C1 segment of cervical spinal cord (tissue), 14 donors: Measurements from ENCODE around the gene MORN5.

Source experiments
- DNase-seq, 14 donors: peaks; one replicate each; lab custom pipeline; 2025; lab: John Stamatoyannopoulos, UW

The MORN5 gene

DNA sequence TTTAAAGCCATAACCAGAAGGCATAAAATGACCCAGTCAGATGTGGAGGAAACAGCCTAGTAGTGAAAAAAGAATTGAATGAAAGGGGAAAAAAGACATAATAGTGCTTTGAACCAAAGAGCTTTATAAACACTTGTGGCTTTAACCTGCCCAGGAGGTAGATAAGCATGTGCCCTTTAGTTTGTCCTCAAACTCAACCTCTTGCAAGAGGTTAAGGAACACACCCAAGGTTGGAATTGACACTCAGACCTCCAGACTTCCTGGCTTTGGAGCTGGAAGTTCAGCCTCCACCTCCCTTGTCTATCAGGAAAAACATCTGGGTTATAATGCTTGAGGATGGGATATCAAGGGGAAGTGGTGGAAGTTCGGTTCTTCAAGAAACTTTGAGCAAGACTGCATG is 16.4 kb upstream of the MORN5 start:
- no peak for DNase-seq

DNA sequence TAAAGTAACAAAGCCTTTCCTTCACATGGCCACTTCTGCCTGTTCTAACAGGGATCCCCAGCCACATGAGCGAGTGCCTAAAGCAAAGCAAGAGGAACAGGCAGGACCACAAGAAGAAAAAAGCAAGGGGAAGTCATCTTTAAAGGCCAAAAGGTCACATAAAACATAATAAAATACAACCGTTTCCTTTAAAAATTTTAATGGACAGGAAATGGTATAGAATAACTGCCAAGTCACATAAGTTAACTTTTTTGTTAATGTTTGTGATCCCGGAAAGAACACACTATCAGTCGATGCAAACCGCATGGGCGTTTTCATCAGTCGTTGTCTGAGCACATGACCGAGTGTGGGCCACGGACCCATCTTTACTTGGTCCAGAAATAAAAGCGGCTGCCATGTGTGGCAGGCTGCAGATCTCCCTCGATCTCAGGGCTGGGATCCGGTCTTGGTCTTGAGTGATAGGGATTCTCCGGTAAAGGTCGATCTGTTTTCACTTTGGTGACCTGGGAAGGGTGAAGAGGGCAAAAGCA is 15.8 kb upstream of the MORN5 start:
- no peak for DNase-seq

DNA sequence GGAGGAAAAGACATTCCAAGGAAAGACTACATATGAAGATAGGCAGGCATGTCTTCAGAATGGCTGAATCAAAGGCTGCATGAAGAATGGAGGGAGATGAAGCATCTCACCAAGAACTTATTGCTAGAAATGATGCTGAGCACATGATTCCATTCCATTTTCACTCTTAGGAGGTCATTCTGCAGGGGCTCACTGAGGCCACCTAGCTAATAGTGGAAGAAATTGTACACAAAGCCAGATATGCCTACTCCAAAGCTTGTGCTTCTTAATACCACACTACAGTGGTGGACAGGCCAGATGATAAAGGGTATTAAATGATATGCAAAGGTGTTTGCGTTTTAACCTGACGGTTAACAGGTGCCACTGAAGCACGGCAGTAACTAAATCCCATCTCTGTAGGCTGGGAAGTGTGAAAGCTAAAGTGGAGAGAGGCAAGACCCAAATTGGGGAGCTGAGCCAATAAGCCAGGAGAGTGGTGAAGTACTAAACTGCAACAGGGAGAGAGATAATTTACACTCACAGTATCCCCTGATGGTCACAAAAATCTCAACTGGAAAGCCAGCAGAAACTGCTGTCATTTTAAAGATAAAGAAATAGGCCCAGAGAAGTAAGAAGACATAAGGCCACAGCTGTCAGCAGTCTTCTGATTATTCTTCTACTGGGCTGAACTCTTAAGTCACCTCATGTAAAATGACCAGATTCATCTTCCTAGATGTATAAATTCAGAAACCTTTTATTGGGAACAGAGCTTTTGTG is 14.7 kb upstream of the MORN5 start:
- no peak for DNase-seq

DNA sequence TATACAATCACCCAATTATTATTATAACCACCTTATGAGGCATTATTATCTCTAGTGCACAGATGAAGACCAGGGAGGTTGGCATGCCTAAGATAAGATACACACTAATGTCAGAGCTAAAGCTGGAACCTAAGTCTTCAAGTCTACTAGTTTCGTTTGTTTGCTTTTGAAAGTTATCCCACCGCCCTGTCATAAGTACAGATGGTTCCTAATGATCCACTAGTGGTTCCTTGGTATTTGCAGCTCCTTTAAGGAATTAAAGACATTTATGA is 14.2 kb upstream of the MORN5 start:
- DNase-seq, result no peak

DNA sequence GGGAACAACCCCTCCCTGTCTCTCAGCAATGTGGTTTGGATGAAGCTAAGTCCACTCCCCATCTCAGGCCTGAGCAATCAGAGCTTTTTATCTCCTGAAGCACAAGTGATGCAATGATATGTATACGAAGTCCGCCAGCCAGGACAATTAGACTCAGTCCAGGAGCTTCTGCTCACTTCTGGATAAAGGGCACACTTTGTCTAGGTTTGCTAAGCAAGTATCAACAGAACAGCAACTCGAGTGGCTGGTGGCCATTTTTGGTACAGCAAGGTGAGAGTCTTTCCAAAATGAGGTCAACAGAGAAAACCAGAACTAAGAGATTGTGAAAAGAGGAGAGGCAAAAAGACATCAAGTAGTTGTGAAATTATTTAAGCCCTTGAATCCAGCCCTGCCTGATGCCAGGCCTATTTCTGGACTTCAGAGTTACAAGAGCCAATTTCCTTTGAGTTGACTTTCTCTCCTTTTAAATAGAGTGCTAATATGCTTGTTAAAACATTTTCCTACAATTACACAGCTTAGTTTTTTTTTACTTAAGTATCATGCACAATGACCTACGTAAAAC is 8.4 kb upstream of the MORN5 start:
- DNase-seq, result no peak

DNA sequence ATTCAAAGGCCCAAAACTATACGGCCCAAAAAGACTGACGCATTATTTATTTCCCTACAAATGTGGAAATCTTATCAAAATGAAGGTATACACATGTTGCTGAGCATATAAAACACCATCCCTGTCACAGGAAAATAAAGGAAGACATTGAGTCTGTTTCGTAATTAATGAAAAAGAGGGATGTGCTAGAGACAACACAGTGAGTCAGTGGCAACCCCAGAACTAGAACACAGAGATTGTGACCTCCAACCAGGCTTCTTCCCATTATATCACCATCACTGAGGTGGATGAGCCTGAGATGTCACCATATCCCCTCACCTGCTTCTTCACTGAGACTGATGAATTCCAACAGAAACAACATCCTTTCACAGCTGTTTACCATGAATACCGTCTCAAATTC is 3.9 kb upstream of the MORN5 start:
- no peak for DNase-seq

DNA sequence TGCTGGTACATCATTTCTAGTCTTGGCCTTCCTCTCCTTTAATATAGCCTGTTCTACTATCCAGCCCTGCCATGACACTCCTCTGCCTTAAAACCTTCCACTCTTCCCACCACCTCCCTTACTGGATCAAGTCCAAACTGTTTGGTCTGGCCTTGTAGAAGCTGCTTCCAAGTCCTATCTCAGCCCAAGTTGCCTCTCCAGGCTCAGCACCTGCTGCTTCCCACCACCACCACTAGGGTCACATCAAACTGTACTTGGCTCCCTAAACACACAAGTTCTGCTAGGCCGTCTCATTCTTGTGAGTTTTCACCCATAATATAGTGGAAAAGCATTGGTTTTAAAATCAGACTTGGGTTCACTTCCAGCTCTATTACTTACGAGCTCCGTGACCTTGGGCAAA is 1.5 kb upstream of the MORN5 start:
- no peak for DNase-seq

DNA sequence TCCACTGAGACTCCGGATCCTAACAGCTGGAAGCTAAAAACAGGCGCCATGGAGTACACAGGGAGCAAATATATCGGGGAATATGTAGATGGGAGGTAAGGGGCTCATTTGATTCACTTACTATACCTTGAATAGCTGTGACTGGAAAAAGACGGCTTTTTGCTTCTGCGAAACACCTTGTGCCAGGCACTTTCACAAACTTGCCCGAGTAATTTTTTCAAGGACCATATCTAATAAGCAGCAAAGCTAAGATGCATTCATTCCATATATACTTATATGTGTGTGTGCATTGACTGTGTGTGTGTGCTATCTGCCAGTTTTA is 178 bp downstream of the MORN5 start:
- DNase-seq, result no peak

DNA sequence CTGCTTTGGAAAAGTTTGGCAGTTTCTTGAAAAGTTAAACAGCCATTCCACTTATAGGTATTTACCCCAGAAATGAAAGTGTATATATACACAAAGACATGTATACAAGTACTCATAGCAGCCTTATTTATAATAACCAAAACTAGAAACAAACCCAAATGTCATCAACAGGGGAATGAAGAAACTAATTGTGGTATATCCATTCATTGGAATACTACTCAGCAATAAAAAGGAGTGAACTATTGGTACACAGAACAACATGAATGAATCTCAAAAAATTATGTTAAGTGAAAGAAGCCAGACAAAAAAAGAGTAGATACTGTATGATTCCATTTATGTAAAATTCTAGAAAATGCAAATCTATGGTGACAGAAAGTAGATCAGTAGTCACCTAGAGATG is 2.7 kb downstream of the MORN5 start:
- no peak for DNase-seq

DNA sequence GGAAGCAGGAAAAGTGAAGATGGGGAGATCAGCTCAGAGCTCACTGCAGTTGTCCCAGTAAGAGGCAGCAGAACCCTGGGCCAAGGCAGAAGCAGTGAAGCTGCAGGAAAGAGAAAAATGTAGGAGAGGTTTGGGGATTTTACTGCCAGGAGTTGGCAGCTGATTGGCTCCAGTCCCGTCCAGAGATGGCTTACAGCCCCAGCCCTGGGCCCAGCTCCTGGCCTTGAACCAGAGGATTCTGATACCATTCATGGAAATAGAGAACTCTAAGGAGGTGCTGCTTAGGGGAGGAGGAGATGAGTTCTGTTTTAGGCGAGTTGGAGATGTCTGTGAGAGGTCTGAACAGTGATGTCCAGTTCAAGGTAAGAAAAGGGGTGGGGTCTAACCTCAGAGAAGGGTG is 4.6 kb downstream of the MORN5 start:
- DNase-seq, result no peak

DNA sequence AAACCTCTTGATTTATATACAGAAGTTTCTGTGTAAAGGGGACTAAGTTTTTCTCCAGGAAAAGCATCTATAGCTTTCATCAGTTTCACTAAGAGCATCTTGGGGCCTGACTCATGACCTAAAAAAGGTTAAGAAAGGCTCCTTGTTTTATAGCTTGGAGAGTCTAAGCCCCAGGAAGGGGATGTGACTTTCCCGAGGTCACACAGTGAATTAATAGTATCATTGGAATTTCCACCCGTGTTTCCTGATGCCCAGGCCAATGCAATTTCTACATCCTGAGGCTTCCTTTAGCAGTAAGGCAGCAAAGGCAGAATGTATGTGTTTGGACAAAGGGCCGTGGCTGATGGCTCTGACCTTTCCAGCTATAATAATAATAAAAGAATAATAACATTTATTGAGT is 8.6 kb downstream of the MORN5 start:
- DNase-seq, result no peak

DNA sequence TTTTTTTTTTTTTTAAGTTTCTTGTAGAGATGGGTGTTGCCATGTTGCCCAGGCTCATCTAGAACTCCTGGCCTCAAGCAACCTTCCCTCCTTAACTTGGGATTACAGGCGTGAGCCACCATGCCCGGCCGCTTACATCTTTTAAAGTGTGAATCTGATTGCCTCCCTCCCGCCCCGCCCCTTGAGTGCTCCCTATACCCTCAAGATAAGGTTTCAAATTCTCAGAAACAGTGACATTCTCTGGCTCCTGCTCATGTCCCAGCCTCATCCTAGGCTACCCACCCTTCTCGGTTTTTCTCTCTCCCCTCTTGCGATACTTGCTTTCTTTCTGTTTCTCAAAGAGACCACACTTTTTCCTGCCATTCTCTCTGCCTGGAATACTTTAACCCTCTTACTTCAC is 12.4 kb downstream of the MORN5 start:
- no peak for DNase-seq

DNA sequence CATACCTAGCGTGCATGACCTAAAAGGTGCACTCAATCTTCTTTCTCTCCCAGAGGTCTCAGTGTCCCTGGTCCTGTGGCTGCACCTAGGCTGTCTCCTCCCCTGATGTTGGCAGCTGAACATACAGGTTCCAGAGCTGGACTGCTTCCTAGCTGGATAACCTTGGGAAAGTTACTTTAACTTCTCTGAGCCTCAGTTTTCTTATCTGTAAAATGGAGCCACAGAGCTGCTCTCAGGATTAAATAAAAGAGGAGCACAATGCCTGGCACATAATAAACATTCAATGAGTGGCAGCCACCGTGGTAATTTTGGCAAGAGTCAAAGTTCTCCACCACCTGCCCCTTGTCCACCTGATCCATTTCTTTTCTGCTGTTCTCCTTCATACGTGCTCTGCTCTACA is 14.0 kb downstream of the MORN5 start:
- DNase-seq, result no peak

DNA sequence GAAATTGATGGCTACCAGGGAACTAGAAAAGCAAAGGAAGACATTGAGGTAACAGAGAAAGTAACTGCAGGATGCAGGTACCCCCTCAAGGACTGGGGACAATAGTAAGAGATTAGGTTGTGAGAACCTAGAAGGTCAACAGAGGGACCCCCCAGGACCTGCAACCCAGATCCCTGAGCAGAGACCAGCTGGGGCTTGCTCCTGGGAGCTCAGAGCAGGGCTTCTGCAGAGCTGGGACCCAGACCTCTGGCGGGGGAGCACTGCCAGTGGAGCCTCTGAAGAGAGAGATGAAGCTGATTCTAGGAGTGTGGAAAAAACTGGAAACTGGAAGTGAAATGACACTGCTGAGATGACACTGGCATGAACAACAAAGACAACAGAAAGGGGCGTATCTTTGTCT is 17.2 kb downstream of the MORN5 start:
- DNase-seq, result no peak

DNA sequence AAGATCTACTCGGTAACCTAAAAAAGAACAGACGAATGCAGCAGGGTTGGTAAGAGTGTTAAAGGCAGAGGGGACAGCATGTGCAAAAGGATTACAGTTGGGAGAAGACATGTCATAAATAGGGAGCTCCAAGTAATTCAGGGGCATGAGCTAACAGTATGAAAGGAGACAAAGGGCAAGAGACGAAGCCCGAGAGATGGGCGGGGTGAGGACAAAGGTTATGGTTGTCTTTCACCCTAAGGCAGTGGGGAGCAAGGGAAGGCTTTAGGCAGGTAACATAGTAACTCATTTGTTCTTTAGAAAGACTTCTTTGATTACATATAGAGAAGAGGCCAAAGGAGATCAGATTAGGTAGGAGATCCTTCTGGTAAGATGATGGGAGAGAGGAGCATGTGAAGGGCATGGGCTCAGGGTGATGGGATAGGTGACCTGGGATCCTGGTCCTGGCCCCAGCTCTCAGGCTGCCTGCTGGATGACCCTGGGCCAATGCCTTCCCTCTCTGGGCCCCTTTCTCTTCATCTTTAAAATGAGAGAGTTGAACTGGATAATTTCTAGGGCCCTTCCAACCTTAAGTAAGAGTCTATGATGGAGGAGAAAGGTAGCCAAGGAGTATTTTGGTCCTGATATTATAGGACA is 19.5 kb downstream of the MORN5 start:
- DNase-seq, result no peak

DNA sequence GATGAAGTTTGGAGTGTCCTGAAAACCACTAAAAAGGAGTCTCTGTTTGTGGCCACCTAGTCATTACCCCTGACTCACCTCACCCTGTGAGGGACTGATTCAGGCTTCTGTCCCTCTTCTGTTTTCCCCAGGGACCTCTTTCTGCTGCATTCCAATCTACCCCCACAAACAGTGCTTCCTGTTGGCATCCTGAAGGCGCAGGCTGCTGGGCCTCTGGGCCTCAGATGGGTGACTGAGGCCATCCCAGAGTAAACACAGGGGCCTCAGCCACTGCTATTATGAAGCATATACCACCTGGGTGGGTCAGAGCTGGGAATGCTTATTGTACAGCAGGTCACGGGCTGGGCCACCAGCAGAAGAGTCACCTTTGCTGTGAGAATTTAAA is 20.0 kb downstream of the MORN5 start:
- DNase-seq, result no peak

DNA sequence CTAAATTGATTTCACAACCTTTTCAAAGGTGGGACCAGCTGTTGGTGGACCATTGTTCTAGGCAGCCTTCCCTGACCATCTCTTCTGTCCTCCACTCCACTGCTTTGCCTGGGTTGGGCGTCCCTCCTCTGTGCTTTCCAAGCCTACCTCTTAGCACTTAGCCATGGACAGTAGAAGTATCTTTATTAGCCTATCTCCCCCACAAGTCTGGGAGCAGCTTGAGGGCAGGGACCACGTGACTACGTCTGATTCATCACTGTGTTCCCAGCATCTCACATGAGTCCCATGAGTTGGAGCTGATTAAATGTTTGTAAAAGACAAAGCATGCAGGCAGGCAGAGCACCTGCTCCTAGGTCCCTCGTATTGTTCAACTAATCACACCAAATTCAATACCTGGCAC is 20.9 kb downstream of the MORN5 start:
- no peak for DNase-seq

DNA sequence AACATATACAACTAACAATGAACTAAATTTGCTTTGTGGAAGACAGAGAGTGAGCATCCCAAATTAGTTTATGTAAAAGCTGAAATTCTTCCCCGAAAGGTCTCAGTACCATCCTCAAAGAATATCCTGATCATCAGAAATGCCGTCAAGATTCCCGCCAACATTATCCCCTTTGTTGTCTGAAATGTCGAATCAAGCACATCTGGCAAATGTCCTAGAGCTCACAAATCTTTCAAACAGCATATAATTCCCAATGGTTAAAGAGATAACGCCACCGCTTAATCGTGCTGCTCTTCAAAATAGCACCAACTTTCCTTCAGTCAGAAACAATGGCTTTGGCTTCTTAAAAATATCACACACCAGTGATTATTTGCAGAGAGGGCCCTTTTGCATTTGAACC is 23.8 kb downstream of the MORN5 start:
- DNase-seq, result no peak

DNA sequence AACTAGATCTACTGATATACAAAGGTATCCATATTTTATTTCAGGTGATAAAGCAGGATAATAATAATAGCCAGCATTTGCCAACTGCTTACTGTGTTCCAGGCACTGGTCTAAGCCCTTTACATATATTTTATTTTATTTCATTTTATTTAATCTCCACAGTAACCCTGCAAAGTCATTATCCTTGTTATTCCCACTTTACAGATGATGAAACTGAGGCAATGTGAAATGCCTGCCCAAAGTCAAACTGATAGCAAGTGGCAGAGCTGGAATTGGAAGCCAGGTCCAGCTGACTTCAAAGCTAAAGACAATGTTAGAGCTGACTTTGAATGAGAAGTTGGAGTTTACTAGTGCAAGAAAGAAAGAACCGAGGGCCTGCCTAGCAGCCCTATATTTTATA is 24.8 kb downstream of the MORN5 start:
- no peak for DNase-seq

DNA sequence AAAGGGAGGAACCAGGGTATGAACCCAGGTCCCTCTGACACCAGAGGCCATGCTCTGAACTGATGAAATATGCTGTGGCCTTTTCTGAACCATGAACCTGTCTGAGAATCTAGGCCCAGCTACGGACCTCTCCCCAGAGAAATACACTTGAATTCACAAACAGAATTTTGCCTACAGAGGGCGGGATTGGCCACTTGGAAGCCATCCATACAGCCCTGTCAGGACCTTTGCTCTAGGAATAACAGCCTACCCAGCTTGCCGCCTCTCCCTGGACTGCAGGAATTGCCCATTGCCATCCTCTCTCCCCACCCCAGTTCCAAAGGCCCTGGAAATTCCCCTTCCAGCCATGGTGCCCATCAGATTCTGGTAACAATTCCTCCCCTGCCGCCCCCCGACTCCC is 26.6 kb downstream of the MORN5 start:
- DNase-seq, result no peak

DNA sequence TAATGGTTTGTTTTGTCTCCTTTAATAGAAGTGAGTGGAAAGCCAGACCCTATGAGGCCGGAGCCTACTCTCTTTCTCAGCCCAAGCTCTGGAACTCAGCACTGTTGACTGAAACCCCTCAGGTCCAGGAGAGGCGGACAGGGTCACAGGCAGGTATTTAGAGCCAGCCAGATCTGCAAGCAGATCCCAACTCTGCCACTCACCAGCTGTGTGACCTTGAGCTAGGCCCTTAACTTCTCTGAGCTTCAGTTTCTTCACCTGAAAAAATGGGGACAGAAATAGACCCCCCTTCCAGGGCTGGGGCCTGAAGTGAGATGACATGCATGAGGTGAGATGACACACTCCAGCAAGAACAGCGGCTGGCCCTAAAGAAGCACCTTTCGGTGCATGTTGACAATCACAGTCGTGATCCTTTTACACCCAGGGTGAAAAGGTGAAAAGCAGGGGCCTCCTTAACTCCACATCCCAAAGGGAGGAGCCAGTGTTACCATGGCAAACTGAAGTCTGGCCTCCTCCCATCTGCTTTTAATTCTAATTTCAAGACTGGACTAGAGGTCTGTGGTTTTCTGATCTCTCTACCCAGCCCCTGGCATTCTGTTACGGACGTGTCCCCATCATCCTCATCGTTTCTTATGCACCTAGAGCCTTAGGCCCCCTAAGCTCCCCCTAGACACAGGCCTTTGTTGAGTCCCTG is 27.2 kb downstream of the MORN5 start:
- no peak for DNase-seq

DNA sequence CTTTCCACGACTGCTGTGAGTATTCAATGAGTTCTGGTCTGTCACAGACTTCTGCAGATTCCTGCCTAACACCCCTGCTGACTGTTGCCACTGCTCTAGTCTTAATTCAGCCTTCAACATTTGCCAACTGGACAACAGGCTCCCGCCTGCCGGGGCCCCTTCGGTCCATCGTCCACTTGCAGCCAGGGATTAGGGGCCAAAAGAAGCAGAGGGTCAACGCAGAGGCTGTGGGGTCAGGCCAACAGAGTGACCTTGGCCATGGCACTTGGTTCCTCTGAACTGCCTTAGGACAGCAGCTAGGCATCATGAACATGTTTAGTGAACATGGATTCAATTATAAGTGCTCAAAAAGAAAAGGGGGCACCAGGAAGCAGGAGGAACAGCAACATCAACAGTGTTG is 28.7 kb downstream of the MORN5 start:
- DNase-seq, result no peak
